ENCODE data around the gene ADIPOR2. TPM values are rescaled to one million over a fixed set of nuclear protein-coding genes. Genes with fewer than 3 reads are reported as not detected.
"Not testable (repeated sequence)": the region's sequence is repeated elsewhere in the genome, so short reads cannot be mapped to it uniquely, and the experiment has no call there.

ADIPOR2 gene
- total RNA-seq, 1 donor from 2014 or later = 32.5 TPM

GRCh38 chr12:1720494-1720893 lies 29.6 kb downstream of the ADIPOR2 start:
- DNase-seq (no peak), ATAC-seq (no peak)
- intact Hi-C loops (cut with micrococcal nuclease) = no loop called here

DNA sequence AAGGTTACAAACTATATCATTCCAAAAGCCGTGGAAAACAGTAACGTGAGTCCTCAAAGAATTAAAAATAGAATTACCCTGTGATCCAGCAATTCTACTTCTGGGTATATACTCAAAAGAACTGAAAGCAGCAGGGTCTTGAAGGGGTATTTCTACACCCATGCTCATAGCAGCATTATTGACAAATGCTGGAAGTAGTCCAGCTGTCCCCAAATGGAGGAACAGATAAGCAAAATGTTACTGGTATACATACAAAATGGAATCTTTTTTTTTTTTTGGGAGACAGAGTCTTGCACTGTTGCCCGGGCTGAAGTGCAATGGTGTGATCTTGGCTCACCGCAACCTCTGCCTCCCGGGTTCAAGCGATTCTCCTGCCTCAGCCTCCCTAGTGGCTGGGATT lies 32.9 kb downstream of the ADIPOR2 start:
- intact Hi-C loops (cut with micrococcal nuclease) = no loop called here
- ATAC-seq (no peak), DNase-seq (no peak)

GRCh38 chr12:1724250-1724649 lies 33.4 kb downstream of the ADIPOR2 start:
- ATAC-seq = no peak
- no peak for DNase-seq
- intact Hi-C loops (cut with micrococcal nuclease) = no loop called here

- intact Hi-C loops (cut with micrococcal nuclease) = no loop called here
- ATAC-seq (no peak), DNase-seq (no peak)
Observed at GRCh38 chr12:1726753-1727152, 35.9 kb downstream of the ADIPOR2 start.

DNA sequence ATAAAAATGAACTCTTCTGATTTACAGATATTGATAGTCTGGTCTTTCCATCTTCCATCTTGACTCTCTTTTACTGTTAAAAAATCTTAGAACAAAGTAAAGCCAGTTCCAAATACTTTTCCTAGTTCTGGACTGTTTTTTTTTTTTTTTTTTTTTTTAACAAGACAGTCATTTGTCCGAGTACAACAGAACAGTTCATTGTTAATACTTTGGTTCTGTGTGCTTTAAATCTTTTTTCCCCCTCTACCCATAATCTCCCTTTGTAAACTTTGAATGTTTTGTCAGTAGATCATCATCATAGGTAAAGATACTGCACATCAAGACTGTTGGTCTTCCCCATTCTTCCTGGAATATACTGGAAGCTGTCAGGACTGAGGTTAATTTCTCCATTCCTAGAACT lies 38.0 kb downstream of the ADIPOR2 start:
- intact Hi-C loops (cut with micrococcal nuclease) = no loop called here
- DNase-seq = no peak
- no peak for ATAC-seq

GRCh38 chr12:1731019-1731687 lies 40.3 kb downstream of the ADIPOR2 start:
- ATAC-seq (no peak), DNase-seq (no peak)
- intact Hi-C loops (cut with micrococcal nuclease) = no loop called here

DNA sequence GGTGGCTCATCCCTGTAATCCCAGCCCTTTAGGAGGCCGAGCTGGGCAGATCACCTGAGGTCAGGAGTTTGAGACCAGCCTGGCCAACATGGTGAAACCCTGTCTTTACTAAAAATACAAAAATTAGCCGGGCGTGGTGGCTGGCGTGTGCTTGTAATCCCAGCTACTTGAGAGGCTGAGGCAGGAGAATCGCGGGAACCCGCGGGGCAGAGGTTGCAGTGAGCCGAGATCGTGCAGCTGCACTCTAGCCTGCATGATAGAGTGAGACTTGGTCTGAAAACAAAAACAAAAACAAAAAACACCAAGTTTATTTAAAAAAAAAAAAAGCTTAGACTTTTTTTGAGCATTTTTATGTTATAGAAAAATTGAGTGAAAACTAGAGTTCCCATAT lies 40.8 kb downstream of the ADIPOR2 start:
- ATAC-seq; intact Hi-C loops (cut with micrococcal nuclease); DNase-seq: not testable (repeated sequence)

DNA sequence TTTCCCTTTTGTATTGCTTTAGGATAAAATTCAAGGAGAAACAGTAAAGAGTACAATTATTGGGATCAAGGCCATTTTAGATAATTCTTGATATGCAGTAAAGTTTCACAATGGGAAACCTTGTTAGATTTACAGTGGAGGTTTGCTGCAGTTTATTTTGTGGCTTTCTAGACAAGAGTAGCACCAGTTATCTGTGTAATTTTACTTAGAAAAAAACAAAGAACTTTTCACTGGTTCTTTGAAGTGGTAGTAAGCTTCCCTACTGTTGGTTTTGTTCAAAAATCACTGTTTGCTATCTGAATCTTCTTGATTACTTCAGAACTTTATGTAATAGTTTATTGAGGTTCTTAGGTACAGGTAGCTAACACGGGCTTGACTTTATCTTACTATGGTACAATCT lies 42.0 kb downstream of the ADIPOR2 start:
- intact Hi-C loops (cut with micrococcal nuclease) = no loop called here
- ATAC-seq (no peak), DNase-seq (no peak)

- DNase-seq; ATAC-seq; intact Hi-C loops (cut with micrococcal nuclease): not testable (repeated sequence)
Observed at GRCh38 chr12:1733712-1734111, 42.8 kb downstream of the ADIPOR2 start.

GRCh38 chr12:1737652-1738286 lies 46.9 kb downstream of the ADIPOR2 start:
- intact Hi-C loops (cut with micrococcal nuclease) = no loop called here
- no peak for ATAC-seq

GRCh38 chr12:1738446-1738845 lies 47.6 kb downstream of the ADIPOR2 start:
- ATAC-seq = no peak
- DNase-seq = no peak
- intact Hi-C loops (cut with micrococcal nuclease) = no loop called here

More at GRCh38 chr12:1737652-1738286, 46.9 kb downstream of the ADIPOR2 start:
- DNase-seq = no peak

- intact Hi-C loops (cut with micrococcal nuclease) = no loop called here
- DNase-seq (no peak), ATAC-seq (no peak)
Observed at GRCh38 chr12:1739368-1739767, 48.5 kb downstream of the ADIPOR2 start.

DNA sequence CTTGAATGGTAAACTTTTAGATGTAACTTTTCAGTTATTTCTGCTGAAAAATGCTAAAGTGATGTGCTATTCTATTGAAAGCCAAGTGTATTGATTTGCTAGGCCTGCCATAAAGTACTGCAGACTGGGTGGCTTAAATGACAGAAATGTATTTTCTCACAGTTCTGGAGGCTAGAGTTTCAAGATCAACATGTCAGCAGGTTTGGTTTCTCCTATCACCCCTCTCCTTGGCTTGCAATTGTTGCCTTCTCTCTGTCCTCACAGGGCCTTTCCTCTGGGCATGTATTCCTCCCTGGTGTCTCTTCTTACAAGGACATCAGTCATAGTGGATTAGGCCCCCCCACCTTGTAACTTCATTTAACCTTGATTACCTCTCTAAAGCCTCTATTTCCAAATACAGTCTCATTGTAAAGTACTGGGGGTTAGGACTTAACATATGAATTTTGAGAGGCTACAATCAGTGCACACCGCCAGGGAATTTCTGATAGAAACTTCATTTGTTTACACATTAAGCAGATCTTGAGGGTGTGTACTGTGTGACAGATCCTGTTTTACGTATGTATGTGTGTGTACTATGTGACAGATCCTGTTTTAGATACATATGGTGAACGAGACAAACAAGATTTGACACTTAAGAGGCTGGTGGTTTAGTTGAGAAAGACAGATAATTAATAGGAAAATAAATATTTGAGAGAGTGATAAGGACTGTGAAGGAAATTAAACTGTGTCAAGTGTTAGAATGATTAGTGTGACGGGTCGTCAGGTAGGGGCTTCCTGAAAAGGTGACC lies 49.5 kb downstream of the ADIPOR2 start:
- no peak for DNase-seq
- peak; percentile 38 for ATAC-seq
- intact Hi-C loops (cut with micrococcal nuclease) = no loop called here

- ATAC-seq (no peak), DNase-seq (no peak)
- intact Hi-C loops (cut with micrococcal nuclease) = no loop called here
Observed at GRCh38 chr12:1741154-1741949, 50.5 kb downstream of the ADIPOR2 start.

- DNase-seq = no peak
- ATAC-seq = no peak
- intact Hi-C loops (cut with micrococcal nuclease) = no loop called here
Observed at GRCh38 chr12:1744932-1745331, 54.1 kb downstream of the ADIPOR2 start.

GRCh38 chr12:1747609-1748008 lies 56.7 kb downstream of the ADIPOR2 start:
- ATAC-seq (no peak), DNase-seq (no peak)
- intact Hi-C loops (cut with micrococcal nuclease) = no loop called here

DNA sequence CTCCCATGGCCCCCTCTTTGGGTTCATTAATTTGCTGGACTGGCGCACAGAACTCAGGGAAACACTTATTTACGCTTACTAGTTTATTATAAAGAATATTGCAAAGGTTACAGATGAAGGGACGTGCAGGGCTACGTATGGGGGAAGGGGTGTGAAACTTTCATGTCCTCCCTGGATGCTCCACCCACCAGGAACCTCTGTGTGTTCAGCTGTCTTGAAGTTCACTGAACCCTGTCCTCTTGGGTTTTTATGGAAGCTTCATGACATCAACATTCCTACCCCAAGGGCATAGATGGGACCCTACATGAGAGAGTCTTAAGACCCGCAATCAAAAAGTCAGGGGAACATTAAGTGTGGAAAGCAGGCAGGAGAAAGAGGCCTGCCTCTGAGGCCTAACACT lies 58.1 kb downstream of the ADIPOR2 start:
- ATAC-seq (no peak), DNase-seq (no peak)
- intact Hi-C loops (cut with micrococcal nuclease) = no loop called here

DNA sequence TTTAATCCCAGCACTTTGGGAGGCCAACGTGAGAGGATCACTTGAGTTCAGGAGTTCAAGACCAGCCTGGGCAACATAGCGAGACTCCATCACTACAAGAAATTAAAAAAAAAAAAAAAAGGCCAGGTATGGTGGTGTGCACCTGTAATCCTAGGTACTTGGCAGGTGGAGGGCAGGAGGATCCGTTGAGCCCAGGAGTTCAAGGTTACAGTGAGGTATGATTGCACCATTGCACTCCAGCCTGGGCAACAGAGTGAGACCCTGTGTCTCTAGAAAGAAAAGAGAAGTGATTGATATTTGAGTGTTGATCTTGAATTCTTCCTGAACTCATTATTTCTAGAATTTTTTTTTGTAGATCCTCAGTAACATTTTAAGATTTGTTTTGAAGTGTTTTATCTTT lies 59.4 kb downstream of the ADIPOR2 start:
- no peak for DNase-seq
- no peak for ATAC-seq
- intact Hi-C loops (cut with micrococcal nuclease) = no loop called here

DNA sequence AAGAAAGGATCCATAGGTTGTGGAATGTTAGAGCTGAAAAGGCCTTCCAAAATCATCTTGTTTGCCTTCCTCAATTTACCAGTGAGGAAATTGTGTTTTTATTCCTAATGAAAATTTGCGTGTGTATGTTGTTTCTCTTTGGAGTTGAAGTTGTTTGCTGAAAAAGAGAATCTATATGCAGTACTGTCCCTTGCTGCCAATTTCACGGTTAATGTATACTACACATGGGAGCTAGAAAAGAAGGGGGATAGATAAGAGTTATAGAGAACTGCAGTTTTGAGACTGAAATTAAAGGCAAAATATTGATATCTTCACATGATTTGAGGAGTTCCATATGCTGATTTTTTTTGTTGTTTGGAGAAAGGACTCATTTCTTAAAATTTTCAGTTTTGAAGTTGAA lies 67.5 kb downstream of the ADIPOR2 start:
- intact Hi-C loops (cut with micrococcal nuclease) = no loop called here

GRCh38 chr12:1758887-1759286 lies 68.0 kb downstream of the ADIPOR2 start:
- no peak for ATAC-seq
- intact Hi-C loops (cut with micrococcal nuclease) = no loop called here

More for the DNA sequence above, 67.5 kb downstream of the ADIPOR2 start:
- ATAC-seq (no peak), DNase-seq (no peak)

More at GRCh38 chr12:1758887-1759286, 68.0 kb downstream of the ADIPOR2 start:
- no peak for DNase-seq

Data from left ventricle myocardium superior (tissue), 1 donor.